Duodenal mucosa (tissue), 2 donors: ENCODE data around the gene COL28A1.

Experiments
- H3K27ac ChIP-seq: one replicate; pipeline ENCODE4 v1.7.0; 2013; ENCODE audit warnings: low read depth, low read length
- H3K27me3 ChIP-seq, 2 donors: one replicate each; pipeline ENCODE4 v1.7.0; 2013; ENCODE audit warnings: low read length in 2 of 2, control low read depth in 1 of 2; ENCODE audit not compliant: insufficient read depth in 2 of 2, control insufficient read depth in 1 of 2
- H3K36me3 ChIP-seq, 2 donors: one replicate each; pipeline ENCODE4 v1.7.0; 2013; ENCODE audit warnings: low read length in 2 of 2, control low read depth in 1 of 2; ENCODE audit not compliant: insufficient read depth in 2 of 2, control insufficient read depth in 1 of 2
- H3K4me1 ChIP-seq, 2 donors: one replicate each; pipeline ENCODE4 v1.7.0; 2013; ENCODE audit warnings: low read length in 2 of 2, control low read depth in 1 of 2; ENCODE audit not compliant: insufficient read depth in 2 of 2, control insufficient read depth in 1 of 2
- H3K4me3 ChIP-seq, 2 donors: one replicate each; pipeline ENCODE4 v1.7.0; 2013; ENCODE audit warnings: low read length in 2 of 2, low read depth in 1 of 2
- H3K9ac ChIP-seq, 2 donors: one replicate each; pipeline ENCODE4 v1.7.0; 2013; ENCODE audit warnings: low read length in 2 of 2, low read depth in 1 of 2
- H3K9me3 ChIP-seq, 2 donors: one replicate each; pipeline ENCODE4 v1.7.0; 2013; ENCODE audit warnings: low read length in 2 of 2, control low read depth in 1 of 2; ENCODE audit not compliant: control insufficient read depth in 1 of 2

Gene COL28A1

DNA sequence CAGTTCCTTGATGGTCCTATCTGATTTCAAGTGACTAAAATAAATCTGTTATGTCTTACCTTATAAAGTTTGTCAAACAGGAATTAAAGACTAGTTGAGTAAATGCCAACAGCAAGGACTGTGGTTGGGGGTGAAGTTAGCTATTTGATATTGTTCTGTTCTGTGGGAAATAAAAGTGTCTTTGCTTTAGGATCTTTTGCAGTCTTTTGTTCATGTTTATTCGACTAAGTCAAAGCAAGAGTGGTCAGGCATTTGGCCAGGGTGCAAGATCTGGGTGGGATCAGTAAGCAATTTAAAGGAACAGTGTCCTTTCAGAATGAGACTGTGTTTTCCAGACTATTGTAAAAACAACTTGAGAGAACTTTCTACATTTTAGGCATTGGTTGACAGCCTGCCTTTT, at the start of gene COL28A1:
Gene COL28A1, minus strand, starts transcription at position 183 of the 400 bp plus-strand sequence. CDS start 2,998 bp downstream, outside the sequence.
- no peaks in the 10 kb centered on the region for H3K9me3 ChIP-seq
- H3K36me3 ChIP-seq, result no peaks in the 10 kb centered on the region
- no peak within 1 kb of the TSS for H3K9ac ChIP-seq
- no peaks in the 10 kb centered on the region for H3K27me3 ChIP-seq
- H3K4me3 ChIP-seq, result no peak within 1 kb of the TSS
- no peak within 1 kb of the TSS for H3K27ac ChIP-seq
- no peaks in the 10 kb centered on the region for H3K4me1 ChIP-seq

GRCh38 chr7:7584653-7585052, 49.0 kb upstream of the COL28A1 start:
- Histone ChIP-seq H3K27me3 (no peaks in the 10 kb centered on the region), H3K36me3 (peaks cover 0 to 10% of the 10 kb centered on the region in 2 donors), H3K9me3 (no peaks in the 10 kb centered on the region), H3K4me1 (no peaks in the 10 kb centered on the region), H3K27ac (no peak overlapping the region), H3K9ac (no peak overlapping the region), H3K4me3 (no peak overlapping the region)

DNA sequence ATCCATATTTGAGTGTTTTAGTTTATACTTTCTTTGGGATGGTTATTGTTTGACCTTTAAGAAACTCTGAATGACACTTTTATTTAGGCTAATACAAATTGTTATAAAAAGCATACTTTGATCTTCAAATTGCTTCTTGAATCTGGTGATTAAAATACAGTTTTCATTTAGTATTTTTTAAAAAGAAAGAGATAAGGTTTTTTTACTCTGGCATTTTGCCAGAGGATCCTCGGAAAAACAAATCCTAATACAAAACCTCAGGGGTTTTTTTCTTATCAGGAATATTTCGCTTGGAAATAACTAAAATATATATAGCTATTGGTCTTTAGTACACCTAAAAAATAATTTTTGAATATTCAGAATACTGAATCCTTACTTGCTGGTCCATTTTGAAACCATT, 48.1 kb upstream of the COL28A1 start:
- H3K4me3 ChIP-seq, result no peak overlapping the region
- H3K27me3 ChIP-seq, result no peaks in the 10 kb centered on the region
- no peaks in the 10 kb centered on the region for H3K9me3 ChIP-seq
- peaks cover 0 to 10% of the 10 kb centered on the region in 2 donors for H3K36me3 ChIP-seq
- H3K27ac ChIP-seq, result no peak overlapping the region
- no peak overlapping the region for H3K9ac ChIP-seq
- no peaks in the 10 kb centered on the region for H3K4me1 ChIP-seq

DNA sequence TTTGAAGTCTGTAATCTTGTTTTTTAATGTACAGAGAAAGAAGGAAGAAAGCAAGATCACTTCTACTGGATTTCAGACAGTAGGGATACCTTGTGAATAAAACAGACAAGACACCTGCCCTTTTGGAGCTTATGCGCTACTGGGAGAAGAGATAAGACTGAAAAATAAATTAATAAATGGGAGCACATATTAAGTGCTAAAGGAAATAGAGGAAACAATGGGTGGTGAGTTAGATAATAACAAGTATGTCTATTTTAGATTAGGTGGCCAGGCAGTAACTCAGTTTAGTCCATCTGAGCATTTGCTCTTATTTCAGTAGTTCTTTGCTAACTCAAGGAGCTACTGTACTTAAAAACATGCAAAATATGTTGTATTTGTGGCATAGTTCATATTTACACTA, 46.9 kb upstream of the COL28A1 start:
- Histone ChIP-seq H3K27ac (no peak overlapping the region), H3K36me3 (peaks cover 0 to 10% of the 10 kb centered on the region in 2 donors), H3K27me3 (no peaks in the 10 kb centered on the region), H3K4me3 (no peak overlapping the region), H3K9me3 (no peaks in the 10 kb centered on the region), H3K4me1 (no peaks in the 10 kb centered on the region), H3K9ac (no peak overlapping the region)

DNA sequence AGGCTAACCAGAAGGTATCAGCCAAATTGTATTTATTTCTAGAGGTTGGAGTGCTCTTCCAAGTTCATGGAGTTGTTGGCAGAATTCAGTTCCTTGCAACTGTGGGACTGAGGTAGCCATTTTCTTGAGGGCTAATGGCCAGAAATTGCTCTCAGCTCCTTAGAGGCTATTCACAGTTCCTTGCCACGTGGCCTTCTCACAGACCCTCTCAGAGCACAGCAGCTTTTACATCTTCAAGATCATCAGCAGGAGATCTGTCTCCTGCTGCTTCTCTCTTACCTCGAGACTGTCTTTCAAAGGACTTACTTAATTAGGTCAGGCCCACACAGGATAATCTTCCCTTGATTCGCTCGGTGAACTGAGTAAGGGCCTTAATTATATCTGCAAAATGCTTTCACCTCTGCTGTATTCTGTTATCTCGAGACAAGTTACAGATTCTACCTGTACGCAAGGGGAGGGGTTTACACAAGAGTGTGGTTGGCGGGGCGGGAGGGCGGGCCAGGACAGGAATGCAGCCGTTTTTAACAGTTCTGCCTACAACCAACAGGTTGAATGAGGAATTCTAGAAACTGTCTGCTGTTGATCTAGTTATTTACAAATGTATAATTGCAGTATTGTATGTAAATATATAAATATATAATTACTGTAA, 46.0 kb upstream of the COL28A1 start:
- Histone ChIP-seq H3K9me3 (no peaks in the 10 kb centered on the region), H3K4me3 (no peak overlapping the region), H3K9ac (no peak overlapping the region), H3K36me3 (peaks cover 0 to 10% of the 10 kb centered on the region in 2 donors), H3K27me3 (no peaks in the 10 kb centered on the region), H3K27ac (no peak overlapping the region), H3K4me1 (no peaks in the 10 kb centered on the region)

DNA sequence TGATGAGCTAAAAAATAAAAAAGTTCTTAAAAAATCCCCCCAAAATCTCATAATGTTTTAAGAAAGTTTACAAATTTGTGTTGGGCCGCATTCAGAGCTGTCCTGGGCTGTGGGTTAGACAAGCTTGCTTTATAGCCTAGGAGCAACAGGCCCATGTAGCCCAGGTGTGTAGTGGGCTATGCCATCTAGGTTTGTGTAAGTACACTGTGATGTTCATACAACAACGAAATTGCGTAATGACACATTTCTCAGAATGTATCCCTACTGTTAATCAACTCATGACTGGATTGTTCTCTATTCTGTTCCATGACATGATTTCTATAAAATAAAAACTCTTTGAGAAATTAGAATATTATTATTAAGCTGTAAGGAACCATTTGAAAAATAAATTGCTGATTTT, 44.0 kb upstream of the COL28A1 start:
- H3K9ac ChIP-seq, result no peak overlapping the region
- no peaks in the 10 kb centered on the region for H3K4me1 ChIP-seq
- H3K4me3 ChIP-seq, result no peak overlapping the region
- no peaks in the 10 kb centered on the region for H3K9me3 ChIP-seq
- H3K27ac ChIP-seq, result no peak overlapping the region
- no peaks in the 10 kb centered on the region for H3K27me3 ChIP-seq
- H3K36me3 ChIP-seq, result peaks cover 0 to 10% of the 10 kb centered on the region in 2 donors

GRCh38 chr7:7577888-7578287, 42.2 kb upstream of the COL28A1 start:
- no peaks in the 10 kb centered on the region for H3K4me1 ChIP-seq
- H3K27ac ChIP-seq, result no peak overlapping the region
- no peak overlapping the region for H3K9ac ChIP-seq
- H3K4me3 ChIP-seq, result no peak overlapping the region
- H3K36me3 ChIP-seq, result peaks cover 0 to 10% of the 10 kb centered on the region in 2 donors
- no peaks in the 10 kb centered on the region for H3K27me3 ChIP-seq
- H3K9me3 ChIP-seq, result no peaks in the 10 kb centered on the region

- Histone ChIP-seq H3K27ac (no peak overlapping the region), H3K4me1 (no peaks in the 10 kb centered on the region), H3K36me3 (peaks cover 0 to 6% of the 10 kb centered on the region in 2 donors)
Measured at GRCh38 chr7:7576344-7576743, 40.7 kb upstream of the COL28A1 start.

GRCh38 chr7:7573701-7574100, 38.0 kb upstream of the COL28A1 start:
- H3K4me1 ChIP-seq, result peaks cover 2 to 15% of the 10 kb centered on the region in 2 donors
- no peak overlapping the region for H3K9ac ChIP-seq
- no peaks in the 10 kb centered on the region for H3K27me3 ChIP-seq
- H3K4me3 ChIP-seq, result no peak overlapping the region
- H3K27ac ChIP-seq, result no peak overlapping the region
- H3K36me3 ChIP-seq, result peaks cover 0 to 4% of the 10 kb centered on the region in 2 donors
- no peaks in the 10 kb centered on the region for H3K9me3 ChIP-seq

More at GRCh38 chr7:7576344-7576743, 40.7 kb upstream of the COL28A1 start:
- Histone ChIP-seq H3K9ac (no peak overlapping the region), H3K9me3 (no peaks in the 10 kb centered on the region), H3K4me3 (no peak overlapping the region), H3K27me3 (no peaks in the 10 kb centered on the region)

GRCh38 chr7:7570584-7570983, 34.9 kb upstream of the COL28A1 start:
- Histone ChIP-seq H3K9ac (no peak overlapping the region), H3K9me3 (no peaks in the 10 kb centered on the region), H3K36me3 (peaks cover 0 to 4% of the 10 kb centered on the region in 2 donors), H3K27me3 (no peaks in the 10 kb centered on the region), H3K27ac (no peak overlapping the region), H3K4me3 (no peak overlapping the region), H3K4me1 (peaks cover 15 to 27% of the 10 kb centered on the region in 2 donors)
